Heart right ventricle (tissue), 16 donors: ENCODE data around the gene ABHD15. TPM values are rescaled to one million over a fixed set of nuclear protein-coding genes. Genes with fewer than 3 reads are reported as not detected.

Source experiments
- ATAC-seq, 8 donors: fragments of 200-7000 bp; cut with Tn5 transposase; one replicate each; pipeline ENCODE4 v1.9.1; 2020; ENCODE audit warnings: mild to moderate bottlenecking in 8 of 8, moderate library complexity in 8 of 8, moderate number of reproducible peaks in 1 of 8
- DNase-seq, 2 donors: peaks; one replicate each; pipeline ENCODE4 v3.0.0-alpha.2; 2020
- H3K27ac ChIP-seq, 10 donors: fragments of 200-600 bp; sonication (generic) in 2 of 10; one replicate each; pipeline versions ENCODE4 v1.5.0 to v1.8.0; 2020 to 2022; ENCODE audit warnings: mild to moderate bottlenecking in 3 of 10
- H3K27me3 ChIP-seq, 7 donors: fragments of 200-600 bp; one replicate each; pipeline ENCODE4 v1.8.0; 2021 to 2022; ENCODE audit warnings: mild to moderate bottlenecking in 2 of 7
- H3K36me3 ChIP-seq, 9 donors: fragments of 200-600 bp; sonication (generic) in 1 of 9; one replicate each; pipeline versions ENCODE4 v1.5.0 to v1.8.0; 2020 to 2022; ENCODE audit warnings: mild to moderate bottlenecking in 2 of 9
- H3K4me1 ChIP-seq, 9 donors: fragments of 200-600 bp; sonication (generic) in 1 of 9; one replicate each; pipeline versions ENCODE4 v1.5.0 to v1.8.0; 2020 to 2022; ENCODE audit warnings: mild to moderate bottlenecking in 4 of 9
- H3K4me3 ChIP-seq, 10 donors: fragments of 200-600 bp; sonication (generic) in 2 of 10; one replicate each; pipeline versions ENCODE4 v1.5.0 to v1.8.0; 2020 to 2022; ENCODE audit warnings: mild to moderate bottlenecking in 7 of 10, moderate library complexity in 2 of 10
- H3K9me3 ChIP-seq, 11 donors: fragments of 200-600 bp in 10 of 11; sonication (generic) in 2 of 11; one replicate each; pipeline versions ENCODE4 v1.5.0 to v1.8.0; 2013 to 2022; ENCODE audit warnings: mild to moderate bottlenecking in 2 of 11, control low read depth in 1 of 11, moderate library complexity in 1 of 11
- WGBS, 2 donors: extraction: QIAGEN DNeasy Blood & Tissue Kit; methylation state at CpG; one replicate each; pipeline ENCODE4 v1.1.7; 2013; ENCODE audit warnings: inconsistent platforms in 1 of 2; 5-methylcytosine and 5-hydroxymethylcytosine counted together
- intact Hi-C, 10 donors: fragments of 100-400 bp; cut with DNase I; formaldehyde crosslinking; loops; one replicate each; pipeline versions ENCODE4 v1.11.1 to v1.14.2; 2022
- polyA plus RNA-seq, 2 donors: library from polyadenylated mRNA; stranded (reverse); fragments of 200-250 nt; gene quantifications; one replicate each; pipeline ENCODE4 v1.2.3, GENCODE V29; 2013
- total RNA-seq, 10 donors: library from RNA; stranded (reverse); fragmentation: NEBNext Ultra II Directional in 3 of 10; extraction: Animal tissue kit (Norgen Biotek cat#: 25700) in 3 of 10; gene quantifications; one replicate each; pipeline versions ENCODE4 v1.2.1 to v1.2.4, GENCODE V29; 2021 to 2023
- TF ChIP-seq, protein P1 (sequence below), 9 donors: fragments of 200-600 bp; sonication (generic) in 2 of 9; IDR thresholded peaks; one replicate each; pipeline versions ENCODE4 v1.5.0 to v1.8.0; 2021 to 2022; ENCODE audit warnings: antibody characterized with exemption in 9 of 9, mild to moderate bottlenecking in 5 of 9, moderate library complexity in 1 of 9
- donor health status: Arrhythmogenic right ventricular cardiomyopathy.
- donor health status: ischemic (EF 13 %, LVEDD 7.1; RV severe dilation, severe dysfunction).
- donor health status: healthy with polysubstance abuse.
- donor health status: DM: no; HTN: yes; CAD: no.
- donor health status: DM: no; HTN: no; CAD: no.
- donor health status: ischemic (EF 25% LVEDD 6.9; RV normal size, moderate dysfunction).
- donor health status: ischemic (EF 25% LVEDD 5.7; RV mildly dilated, moderate dysfunction).
- donor health status: healthy.
- donor health status: DM: yes; HTN: yes; CAD: no.
- donor health status: Ischemic cardiomyopathy.
- donor health status: ischemic (EF 35%, LVEDD 5.7; RV mildly dilated, moderate dysfunction).
- donor health status: nonischemic (EF 11% LVEDD 7.7; RV severe dilation, severe dysfunction).
- donor health status: DM: yes; HTN: yes; CAD: no.
- donor health status: PGD.
- donor health status: ischemic (EF 29% LVEDD 5.4; RV normal size, mild dysfunction).
- donor health status: nonischemic (EF 23%, LVEDD 6.1; RV moderate dilation, normal function).

ABHD15 gene
- total and polyA plus RNA-seq, 12 donors = 3.5 to 9.0 (median 5.6) TPM

DNA sequence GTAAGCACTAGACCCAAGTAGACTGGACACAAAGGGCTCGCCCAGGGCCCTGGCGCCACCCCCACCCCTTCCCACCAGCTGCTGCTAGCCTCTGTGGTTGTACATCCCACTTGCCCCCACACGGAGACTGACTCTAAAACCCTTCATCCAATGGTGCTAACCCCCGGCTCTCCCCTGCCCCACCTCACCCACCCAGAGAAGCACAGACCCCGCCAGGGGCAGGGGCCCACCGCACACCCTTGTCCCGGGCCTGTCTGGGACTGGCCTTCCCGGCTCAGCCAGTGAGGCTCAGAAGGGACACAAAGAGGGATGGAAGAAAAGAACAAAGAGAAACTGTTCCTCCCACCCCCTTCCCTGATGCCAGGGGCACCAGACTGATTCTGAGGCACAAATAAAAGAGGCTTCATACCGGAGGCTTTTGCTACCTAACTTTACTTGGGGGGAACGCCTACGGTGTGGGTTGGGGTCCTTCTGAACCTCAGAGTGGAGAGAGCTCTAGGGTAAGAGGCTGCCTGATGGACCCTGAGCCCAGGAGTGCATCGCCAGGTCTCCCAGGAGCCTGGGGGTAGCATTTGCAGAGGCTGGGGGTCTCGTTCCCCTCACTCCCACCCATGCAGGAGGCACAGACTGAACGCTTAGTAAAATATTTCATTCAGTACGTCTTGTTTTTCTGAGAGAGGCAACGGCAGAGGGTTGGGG lies 47.7 kb upstream of the ABHD15 start:
- intact Hi-C loops = loop anchor here in 5 of 10 donors (5.0 to 10.0 kb wide), 5 partner anchors 37 to 320 kb away; partner anchors contain the start of gene SSH2 (in 2 of the 5)
- H3K4me3 ChIP-seq = peak overlapping the region in 1 of 10 donors; percentile 59
- no peak overlapping the region for H3K27ac ChIP-seq
- ATAC-seq (no peak), DNase-seq (no peak)
- peaks cover 14 to 69% (median 56%) of the 10 kb centered on the region in 9 donors for H3K4me1 ChIP-seq
- H3K9me3 ChIP-seq = no peaks in the 10 kb centered on the region
- TF ChIP-seq, protein P1, sequence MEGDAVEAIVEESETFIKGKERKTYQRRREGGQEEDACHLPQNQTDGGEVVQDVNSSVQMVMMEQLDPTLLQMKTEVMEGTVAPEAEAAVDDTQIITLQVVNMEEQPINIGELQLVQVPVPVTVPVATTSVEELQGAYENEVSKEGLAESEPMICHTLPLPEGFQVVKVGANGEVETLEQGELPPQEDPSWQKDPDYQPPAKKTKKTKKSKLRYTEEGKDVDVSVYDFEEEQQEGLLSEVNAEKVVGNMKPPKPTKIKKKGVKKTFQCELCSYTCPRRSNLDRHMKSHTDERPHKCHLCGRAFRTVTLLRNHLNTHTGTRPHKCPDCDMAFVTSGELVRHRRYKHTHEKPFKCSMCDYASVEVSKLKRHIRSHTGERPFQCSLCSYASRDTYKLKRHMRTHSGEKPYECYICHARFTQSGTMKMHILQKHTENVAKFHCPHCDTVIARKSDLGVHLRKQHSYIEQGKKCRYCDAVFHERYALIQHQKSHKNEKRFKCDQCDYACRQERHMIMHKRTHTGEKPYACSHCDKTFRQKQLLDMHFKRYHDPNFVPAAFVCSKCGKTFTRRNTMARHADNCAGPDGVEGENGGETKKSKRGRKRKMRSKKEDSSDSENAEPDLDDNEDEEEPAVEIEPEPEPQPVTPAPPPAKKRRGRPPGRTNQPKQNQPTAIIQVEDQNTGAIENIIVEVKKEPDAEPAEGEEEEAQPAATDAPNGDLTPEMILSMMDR (IDR thresholded peaks at IDR 0.05) = no peak
- WGBS, 2 donors = 83 to 84% methylated on average over 16 of the region's 16 CpGs
- peaks cover 0 to 42% (median 0%) of the 10 kb centered on the region in 7 donors for H3K27me3 ChIP-seq
- peaks cover 0 to 6% (median 0%) of the 10 kb centered on the region in 9 donors for H3K36me3 ChIP-seq

GRCh38 chr17:29613856-29614255 lies 47.0 kb upstream of the ABHD15 start:
- Histone ChIP-seq H3K4me3 (peak overlapping the region in 9 of 10 donors; percentile 11 to 53 (median 44)), H3K36me3 (peaks cover 0 to 11% (median 0%) of the 10 kb centered on the region in 9 donors), H3K27ac (peak overlapping the region in 7 of 10 donors; percentile 11 to 48 (median 33)), H3K27me3 (peaks cover 0 to 36% (median 0%) of the 10 kb centered on the region in 7 donors), H3K4me1 (peaks cover 14 to 63% (median 51%) of the 10 kb centered on the region in 9 donors), H3K9me3 (no peaks in the 10 kb centered on the region)
- intact Hi-C loops = loop anchor here in 3 of 10 donors (5.0 to 10.0 kb wide), 3 partner anchors 37 to 321 kb away; partner anchors contain the start of gene SSH2 (in 1 of the 3)
- ATAC-seq = peak in 2 of 8 donors; percentile 0 to 2
- TF ChIP-seq, protein P1 (IDR thresholded peaks at IDR 0.05) = no peak
- WGBS, 2 donors = 23 to 24% methylated on average over 13 of the region's 13 CpGs
- no peak for DNase-seq

DNA sequence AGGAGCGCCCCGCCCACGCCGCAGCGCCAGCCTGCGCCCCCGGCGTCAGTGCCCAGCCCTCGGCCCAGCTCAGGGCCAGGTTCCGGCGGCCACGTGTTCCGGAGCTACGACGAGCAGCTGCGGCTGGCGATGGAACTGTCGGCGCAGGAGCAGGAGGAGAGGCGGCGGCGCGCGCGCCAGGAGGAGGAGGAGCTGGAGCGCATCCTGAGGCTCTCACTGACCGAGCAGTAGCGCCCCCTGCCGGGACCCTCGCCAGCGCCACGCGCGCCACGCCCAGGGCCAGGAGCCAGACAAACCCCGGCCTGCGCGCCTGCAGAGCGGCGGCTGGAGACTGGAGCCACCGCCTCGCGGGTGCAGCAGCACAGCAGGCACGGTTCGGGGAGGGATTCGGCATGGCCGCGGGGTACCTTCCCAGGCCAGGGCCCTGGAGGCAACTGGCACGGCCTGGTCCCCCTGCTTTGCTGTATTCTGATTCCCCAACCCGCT lies 46.6 kb upstream of the ABHD15 start:
- Histone ChIP-seq H3K4me3 (peak overlapping the region; percentile 10 to 53 (median 44)), H3K36me3 (peaks cover 0 to 11% (median 0%) of the 10 kb centered on the region in 9 donors), H3K4me1 (peaks cover 14 to 58% (median 46%) of the 10 kb centered on the region in 9 donors), H3K27ac (peak overlapping the region in 9 of 10 donors; percentile 11 to 56 (median 33)), H3K9me3 (no peaks in the 10 kb centered on the region), H3K27me3 (peaks cover 0 to 33% (median 0%) of the 10 kb centered on the region in 7 donors)
- WGBS, 2 donors = 1% methylated on average over 26 to 50 of the region's 50 CpGs
- ATAC-seq (peak; percentile 71 to 86 (median 81)), DNase-seq (peak; percentile 95 to 98)
- intact Hi-C loops = loop anchor here in 3 of 10 donors (5.0 to 10.0 kb wide), 3 partner anchors 36 to 321 kb away; partner anchors contain the start of gene SSH2 (in 1 of the 3)
- TF ChIP-seq, protein P1 (IDR thresholded peaks at IDR 0.05) = peak; percentile 86 to 99 (median 94)
